HG03342 (cell line): ENCODE measurements around the gene DDX54.
A peak's percentile ranks its signal among the peaks of the same experiment; 100 is the strongest.
"Not testable (repeated sequence)": the region's sequence is repeated elsewhere in the genome, so short reads cannot be mapped to it uniquely, and the experiment has no call there.

Experiments
- ATAC-seq: cut with Tn5 transposase; IDR thresholded peaks from one replicate; pipeline ENCODE4 v1.9.1; 2021; ENCODE audit warnings: mild to moderate bottlenecking, moderate library complexity; ENCODE audit not compliant: unreplicated experiment

Gene DDX54

DNA sequence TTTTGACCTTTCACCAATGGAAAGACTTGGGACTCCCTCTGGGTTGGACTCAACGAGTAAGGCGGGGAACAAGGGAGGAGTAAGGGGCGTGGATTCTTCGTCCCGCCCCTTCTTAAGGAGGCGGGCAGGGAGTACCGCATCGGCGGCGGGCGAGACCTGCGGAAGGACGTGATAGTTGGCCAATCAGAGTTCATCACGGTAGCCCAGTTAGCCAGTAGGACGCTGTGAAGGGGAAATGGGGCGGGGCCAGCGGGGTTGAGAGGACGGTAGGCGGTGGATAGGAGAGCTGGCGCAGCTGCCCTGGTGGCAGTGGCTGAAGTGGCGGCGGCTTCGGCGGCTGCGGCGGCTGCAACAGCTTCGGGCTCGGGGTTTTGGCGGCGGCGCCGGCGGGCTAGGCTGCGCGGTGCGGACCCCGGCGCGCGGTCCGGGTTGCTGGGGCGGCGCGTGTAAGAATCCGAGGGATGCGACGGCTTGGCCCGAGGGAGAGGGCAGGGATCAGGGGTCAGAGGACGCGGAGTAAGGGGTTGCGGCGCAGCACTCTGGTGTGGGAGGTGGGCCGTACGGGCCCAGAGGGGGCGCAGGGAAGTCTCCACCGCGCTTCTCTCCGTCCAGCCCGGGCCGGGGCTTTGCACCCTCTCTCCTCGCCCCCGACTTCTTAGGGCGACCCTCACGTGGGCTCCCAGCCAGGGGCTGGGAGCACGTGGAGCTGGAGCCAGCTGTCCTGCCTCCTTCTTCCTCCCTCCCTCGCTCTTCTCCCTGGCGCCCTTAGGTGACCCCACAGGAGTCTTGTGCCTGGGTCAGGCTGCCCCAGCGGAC is 36.1 kb upstream of the DDX54 start, which contains the start of gene TPCN1:
TPCN1 (plus strand) TSS at position 284 of the 816 bp plus-strand sequence. CDS start 5,389 bp downstream, outside the sequence.
- ATAC-seq, result peak; percentile 89

GRCh38 chr12:113220593-113221180 is 35.4 kb upstream of the DDX54 start:
- no peak for ATAC-seq

GRCh38 chr12:113216027-113216426 is 30.7 kb upstream of the DDX54 start:
- ATAC-seq, result no peak

DNA sequence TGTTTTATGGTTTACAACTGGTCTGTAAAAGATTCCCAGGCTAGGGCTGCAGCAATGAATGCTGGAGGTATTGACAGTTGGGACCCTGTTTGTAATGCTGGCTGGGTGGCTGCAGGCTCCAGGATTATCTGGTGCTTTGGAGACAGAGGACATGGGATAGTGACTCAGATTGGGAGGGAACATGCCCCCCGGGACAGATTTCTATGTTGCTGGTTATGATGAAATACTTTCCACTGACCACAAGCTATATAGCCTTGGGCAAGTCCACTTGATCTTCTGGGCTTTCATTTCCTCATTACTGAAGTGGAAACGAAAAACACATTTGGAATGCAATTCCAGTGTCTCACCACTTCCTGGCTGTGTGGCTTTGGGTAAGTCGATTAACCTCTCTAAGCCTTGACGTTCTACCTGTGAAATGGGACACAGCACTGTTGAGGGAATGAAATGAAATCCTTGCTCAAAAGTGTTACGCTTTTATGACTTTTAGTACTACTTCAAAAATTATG is 29.7 kb upstream of the DDX54 start:
- ATAC-seq, result no peak

DNA sequence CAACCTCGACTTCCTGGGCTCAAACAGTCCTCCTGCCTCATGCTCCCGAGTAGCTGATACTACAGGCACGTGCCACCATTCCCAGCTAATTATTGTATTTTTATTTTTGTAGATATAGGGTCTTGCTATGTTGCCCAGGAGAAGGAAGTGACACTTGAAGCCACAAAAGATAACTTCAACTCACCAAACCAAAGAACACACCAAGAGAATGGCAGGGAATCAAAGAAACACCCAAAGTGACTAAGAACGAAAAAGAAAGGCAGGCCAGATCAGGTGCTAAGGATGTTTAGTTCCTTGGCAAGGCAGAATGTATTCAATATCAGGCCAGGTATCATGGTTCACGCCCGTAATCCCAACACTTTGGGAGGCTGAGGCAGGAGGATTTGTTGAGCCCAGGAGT is 25.9 kb upstream of the DDX54 start:
- ATAC-seq, result no peak

DNA sequence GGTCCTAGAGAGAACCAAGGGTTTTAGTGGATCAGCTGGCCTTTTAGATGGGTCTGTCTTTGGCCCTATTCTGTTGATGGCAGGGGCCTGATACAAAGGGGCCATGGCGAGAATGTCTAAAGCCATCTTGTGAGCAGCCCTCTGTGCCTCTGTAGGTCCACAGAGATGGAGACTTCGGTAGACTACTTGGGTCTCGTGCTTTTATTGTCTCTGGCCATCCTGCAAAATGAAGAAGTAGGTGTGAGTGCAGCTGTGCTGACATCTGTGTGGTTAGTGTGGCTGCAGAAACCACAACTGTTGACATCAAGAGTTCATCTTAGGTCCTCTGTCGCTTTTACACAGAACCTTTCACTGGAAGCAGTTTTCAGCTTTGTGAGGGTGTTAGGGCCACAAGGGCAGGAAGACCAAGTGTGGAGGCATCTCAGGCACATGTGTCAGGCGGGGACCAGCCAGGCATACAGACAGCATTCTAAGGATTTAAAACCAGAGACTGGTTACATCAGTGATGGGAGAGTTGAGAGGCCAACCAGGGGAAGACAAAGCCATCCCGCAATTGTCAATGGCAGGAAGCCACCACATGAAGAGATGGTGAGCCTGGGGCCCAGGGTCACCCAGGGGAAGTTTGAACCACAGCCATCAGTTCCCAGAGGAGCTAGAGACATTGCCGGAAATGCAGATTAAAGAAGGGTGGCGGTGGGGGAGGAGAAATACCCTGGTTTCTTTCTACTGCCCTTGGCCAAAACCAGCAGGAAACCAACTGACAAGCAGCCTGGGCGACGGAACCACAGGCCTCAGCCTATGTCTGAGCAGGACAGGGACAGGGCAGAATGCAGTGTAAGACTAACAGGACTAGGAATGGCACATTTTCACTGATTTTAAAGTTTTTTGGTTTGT is 23.0 kb upstream of the DDX54 start:
- ATAC-seq, result peak; percentile 70

DNA sequence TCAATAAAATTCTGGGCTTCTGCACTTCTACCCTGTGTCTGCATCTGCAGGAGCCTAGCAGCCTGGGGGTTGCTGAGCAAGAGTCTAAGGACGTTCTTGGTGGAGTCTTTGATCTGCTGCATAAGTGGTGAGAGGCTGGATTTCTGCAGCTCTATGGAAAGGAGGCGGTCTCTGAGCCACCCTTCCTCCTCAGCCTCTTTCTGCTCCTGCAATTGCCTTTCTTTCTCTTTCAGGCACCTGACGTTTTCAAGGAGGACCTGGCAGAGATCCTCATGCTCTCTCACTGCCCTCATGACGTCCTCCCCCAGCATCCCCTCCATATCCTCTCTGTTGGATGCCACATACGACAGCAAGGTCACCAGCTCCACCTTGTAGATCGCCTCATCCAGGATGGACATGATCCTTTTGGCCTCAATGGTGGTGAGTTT is 22.3 kb upstream of the DDX54 start:
- no peak for ATAC-seq

DNA sequence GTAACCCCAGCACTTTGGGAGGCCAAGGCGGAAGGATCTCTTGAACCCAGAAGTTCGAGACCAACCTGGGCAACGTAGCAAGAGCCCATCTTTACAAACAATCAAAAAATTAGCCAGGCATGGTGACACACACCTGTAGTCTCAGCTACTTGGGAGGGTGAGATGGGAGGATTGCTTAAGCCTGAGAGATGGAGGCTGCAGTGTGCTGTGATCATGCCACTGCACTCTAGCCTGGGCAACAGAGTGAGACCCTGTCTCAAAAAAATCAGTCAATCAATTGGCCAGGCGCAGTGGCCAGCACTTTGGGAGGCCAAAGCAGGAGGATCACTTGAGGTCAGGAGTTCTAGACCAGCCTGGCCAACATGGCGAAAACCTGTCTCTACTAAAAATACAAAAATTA is 21.5 kb upstream of the DDX54 start:
- ATAC-seq, result not testable (repeated sequence)

DNA sequence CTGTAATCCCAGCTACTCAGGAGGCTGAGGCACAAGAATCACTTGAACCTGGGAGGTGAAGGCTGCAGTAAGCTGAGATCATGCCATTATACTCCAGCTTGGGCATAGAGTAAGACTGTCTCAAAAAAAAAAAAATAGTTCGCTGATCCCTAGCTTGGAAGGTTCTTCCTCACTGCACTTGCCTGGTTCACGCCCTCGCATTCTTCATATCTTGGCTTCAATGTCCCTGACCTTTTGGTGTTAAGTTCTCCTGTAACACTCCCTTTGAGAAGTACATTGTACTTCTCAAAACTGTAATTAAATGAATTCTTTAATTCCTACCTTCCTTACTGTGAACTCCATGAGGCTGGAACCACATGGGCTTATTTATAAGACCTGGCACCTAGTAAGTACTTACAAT is 19.5 kb upstream of the DDX54 start:
- ATAC-seq, result no peak

DNA sequence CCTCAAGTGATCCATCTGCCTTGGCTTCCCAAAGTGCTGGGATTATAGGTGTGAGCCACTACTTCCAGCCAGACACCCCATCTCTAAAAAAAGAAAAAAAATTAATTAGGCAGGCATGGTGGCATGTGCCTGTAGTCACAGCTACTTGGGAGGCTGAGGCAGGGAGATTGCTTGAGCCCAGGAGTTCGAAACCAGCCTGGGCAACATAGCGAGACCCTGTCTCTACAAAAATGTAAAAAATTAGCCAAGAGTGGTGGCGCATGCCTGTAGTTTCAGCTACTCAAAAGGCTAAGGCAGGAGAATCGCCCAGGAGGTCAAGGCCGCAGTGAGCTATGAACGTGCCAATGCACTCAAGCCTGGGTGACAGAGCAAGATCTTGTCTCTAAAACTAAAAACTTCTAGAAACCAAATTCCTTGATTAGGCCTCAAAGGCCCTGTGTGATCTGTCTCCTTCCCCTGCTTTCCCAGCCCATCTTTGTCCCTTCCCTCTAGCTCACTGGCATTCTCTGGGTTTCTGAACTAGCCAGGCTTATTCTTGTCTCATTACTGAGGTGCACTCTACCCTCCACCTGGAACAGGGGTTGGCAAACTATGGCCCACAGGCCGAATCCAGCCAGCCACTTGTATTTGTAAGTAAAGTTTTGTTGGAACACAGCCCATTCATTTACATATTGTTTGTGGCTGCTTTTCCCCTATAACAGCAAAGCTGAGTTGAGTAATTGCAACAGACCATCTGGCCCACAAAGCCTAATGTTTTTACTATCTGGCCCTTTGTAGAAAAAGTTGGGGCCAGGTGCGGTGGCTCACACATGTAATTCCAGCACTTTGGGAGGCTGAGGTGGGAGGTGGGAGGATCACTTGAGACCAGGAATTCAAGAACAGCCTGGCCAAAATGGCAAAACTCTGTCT is 18.8 kb upstream of the DDX54 start:
- ATAC-seq, result no peak

DNA sequence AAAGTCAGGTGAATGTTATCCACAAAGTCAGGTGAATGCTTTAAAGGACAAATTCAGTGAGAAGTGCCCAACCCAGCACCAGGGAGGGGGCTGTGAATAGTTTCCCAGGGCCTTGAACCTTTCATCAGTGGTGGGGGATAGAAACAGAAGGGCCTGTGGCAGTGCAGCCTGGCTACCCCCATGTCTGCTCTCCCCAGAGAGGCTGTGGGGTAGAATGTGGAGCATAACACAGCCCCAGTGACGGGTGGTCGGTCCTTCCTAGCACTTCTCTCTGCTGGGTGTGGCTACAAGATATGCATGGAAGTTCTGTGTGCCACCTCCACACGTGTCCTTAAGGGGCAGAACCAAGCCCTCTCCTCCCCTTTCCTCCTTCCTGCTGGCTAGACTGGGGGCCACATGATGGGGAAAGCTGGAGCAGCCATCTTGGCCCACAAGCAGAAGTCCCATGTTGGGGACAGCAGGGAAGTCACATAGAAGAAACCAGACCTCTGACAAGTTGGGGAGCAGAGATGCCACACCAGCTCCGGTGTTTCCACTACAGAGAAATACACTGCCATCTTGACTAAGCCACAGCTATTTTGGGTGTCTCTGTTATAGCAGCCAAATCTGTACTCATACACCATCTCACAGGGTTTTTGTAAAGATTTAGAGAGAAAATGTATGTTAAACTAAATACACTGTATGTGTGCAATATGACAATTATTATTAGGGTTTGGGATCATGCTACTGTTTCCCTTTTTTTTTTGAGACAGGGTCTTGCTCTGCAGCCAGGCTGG is 17.2 kb upstream of the DDX54 start:
- ATAC-seq, result no peak

- ATAC-seq, result no peak
Measured at GRCh38 chr12:113201187-113202177, 16.2 kb upstream of the DDX54 start.

DNA sequence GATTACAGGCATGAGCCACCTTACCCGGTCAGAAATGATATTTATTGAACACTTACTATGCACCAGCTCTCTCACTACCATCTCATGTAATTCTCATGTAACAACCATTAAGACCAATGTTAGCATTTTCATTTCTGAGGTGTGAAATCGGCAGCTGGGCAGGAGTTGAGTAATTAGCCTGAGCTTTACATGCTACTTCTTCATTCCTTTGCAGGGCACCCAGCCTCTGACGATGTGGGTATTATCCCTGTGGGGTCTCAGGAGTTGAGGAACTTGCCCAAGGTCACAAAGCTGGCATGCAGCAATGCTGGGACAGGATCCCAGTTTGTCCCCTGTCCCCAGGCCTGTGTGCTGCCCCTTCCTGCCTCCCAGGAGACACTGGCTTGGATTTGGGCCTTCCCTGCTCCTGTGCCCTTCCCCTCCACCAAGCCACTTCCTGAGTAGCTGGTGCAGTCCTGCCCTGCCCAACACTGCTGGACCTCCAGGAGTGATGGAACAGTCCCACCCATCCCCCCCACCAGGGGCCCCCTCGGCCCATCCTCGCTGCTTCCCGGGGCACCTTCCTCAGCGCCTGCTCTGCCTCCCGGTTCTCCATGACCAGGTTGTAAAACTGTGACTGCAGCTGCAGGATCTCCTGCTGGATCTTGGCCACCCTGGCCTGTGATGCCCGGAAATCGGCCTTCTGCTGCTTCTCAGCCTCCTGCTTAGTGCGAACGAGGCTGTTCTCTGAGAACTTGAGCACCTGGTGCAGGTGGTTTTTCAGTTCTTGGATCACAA is 14.9 kb upstream of the DDX54 start:
- no peak for ATAC-seq

GRCh38 chr12:113198296-113198695 is 13.0 kb upstream of the DDX54 start:
- ATAC-seq, result no peak

GRCh38 chr12:113197518-113198077 is 12.3 kb upstream of the DDX54 start:
- no peak for ATAC-seq

DNA sequence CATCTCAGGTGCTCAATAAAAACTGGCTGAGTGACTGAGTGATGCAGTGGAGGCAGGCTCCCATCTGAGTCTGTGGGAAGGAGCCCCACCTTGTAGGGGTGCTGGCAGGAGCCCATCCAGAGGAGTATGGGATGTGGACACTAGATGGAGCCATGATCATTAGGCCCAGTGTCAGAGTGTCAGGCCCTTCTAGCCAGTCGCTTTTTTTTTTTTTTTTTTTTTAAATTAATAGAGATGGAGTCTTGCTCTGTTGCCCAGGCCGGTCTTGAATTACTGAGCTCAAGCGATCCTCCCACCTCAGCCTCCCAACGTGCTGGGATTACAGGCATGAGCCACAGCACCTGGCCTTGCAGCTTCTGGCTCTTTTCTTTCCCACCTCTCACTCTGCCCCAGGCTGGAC is 11.7 kb upstream of the DDX54 start:
- peak; percentile 85 for ATAC-seq

DNA sequence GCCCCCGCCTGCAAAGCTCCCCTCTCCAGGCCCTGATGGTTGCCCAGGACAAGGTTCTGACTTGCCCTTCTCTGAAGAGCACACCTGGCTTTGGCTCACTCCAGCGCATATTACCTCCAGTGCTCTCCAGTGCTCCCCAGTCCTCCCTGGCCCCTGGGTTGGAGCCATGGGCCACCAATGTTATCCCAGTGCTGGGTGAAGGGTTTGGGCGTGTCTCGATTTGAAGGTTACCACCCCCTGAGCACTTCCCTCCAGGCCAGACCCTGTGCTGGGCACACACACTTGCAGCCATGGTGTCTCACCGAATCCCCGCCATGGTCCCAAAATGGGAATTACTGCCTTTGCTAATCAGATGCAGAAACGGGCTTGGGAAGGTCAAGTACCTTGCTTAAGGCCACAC is 11.3 kb upstream of the DDX54 start:
- ATAC-seq, result no peak
